Measurements from ENCODE around the gene PKNOX2.

The PKNOX2 gene

DNA sequence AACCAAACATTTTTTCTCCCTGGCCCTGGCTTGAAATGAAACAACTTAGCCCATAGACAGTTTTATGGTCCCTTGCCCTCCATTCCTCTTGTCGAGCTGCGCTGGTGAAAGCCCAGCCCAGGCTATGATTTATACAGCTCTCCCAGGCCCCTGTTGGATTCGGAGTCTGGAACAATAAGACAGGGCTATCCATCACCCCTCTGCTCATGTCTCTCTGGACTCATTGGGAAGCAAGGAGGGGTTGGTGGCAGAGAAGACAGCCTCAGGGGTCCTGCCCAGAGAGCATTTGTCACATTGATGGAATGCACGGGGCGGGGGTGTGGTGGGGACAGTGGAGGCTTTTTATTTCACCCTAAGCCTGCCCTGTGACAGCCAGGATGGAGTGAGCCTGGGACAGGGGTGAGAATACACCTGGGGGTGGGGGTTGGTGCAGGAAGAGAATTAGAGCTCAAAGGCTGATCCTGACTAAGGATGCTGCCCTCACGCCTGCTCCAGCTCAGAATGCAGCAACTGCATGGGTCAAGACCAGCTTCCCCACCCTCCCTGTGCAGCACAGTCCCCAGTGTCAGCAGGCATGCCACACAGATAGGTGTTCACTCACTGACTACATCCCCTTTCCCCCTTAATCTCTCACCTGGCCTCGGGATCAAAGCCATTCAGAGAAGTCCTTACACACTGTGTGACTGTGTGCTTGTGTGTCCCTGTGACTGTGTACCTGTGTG is 10.0 kb upstream of the PKNOX2 start:
- in situ Hi-C loops (cut with HindIII; ENCODE audit: low sequenced_read_pairs) = no loop called here

DNA sequence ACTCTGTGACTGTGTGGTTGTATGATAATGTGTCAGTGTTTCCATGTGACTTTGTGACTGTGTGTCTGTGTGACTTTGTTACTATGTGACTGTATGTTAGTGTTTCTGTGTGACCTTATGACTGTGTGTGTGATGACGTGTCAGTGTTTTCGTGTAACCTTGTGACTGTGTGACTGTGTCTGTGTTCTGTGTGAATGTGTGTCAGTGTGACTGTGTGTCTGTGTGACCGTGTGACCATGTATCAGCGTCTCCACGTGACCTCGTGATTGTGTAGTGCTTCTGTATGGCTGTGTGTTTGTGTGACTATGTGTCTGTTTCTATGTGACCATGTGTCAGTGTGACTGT is 9.5 kb upstream of the PKNOX2 start:
- in situ Hi-C loops (cut with HindIII; ENCODE audit: low sequenced_read_pairs) = no loop called here

- in situ Hi-C loops (cut with HindIII; ENCODE audit: low sequenced_read_pairs) = no loop called here
Observed at GRCh38 chr11:125155767-125156166, 8.8 kb upstream of the PKNOX2 start.

- in situ Hi-C loops (cut with HindIII; ENCODE audit: low sequenced_read_pairs) = no loop called here
Observed at GRCh38 chr11:125156346-125157117, 8.0 kb upstream of the PKNOX2 start.

DNA sequence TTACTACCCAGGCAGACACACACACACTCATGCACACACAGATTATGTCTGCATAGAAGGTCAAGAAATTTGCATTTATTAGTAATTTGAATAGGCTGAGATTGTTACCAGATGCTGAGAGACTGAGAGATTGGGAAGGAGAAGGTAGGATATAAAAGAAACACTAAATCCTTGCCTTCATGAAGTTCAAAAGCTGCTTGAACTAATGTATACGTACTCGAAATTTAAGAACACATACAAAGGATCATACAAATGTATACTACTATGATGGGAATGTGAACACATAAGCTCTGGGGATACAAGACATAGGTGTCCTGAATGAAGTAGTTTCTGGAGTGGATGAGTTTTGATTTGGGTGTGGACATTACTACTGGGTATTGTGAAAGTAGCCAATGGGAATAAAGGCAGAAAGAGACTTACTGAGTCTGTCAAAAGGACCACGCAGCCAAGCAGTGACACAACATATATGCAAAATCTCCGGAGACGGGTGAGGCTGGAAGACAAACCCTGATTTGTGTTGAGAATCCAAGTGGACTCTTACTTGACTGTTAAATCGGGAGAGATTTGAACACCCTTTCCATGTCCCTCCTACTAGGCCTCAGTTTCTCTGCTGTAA is 7.3 kb upstream of the PKNOX2 start:
- in situ Hi-C loops (cut with HindIII; ENCODE audit: low sequenced_read_pairs) = no loop called here

DNA sequence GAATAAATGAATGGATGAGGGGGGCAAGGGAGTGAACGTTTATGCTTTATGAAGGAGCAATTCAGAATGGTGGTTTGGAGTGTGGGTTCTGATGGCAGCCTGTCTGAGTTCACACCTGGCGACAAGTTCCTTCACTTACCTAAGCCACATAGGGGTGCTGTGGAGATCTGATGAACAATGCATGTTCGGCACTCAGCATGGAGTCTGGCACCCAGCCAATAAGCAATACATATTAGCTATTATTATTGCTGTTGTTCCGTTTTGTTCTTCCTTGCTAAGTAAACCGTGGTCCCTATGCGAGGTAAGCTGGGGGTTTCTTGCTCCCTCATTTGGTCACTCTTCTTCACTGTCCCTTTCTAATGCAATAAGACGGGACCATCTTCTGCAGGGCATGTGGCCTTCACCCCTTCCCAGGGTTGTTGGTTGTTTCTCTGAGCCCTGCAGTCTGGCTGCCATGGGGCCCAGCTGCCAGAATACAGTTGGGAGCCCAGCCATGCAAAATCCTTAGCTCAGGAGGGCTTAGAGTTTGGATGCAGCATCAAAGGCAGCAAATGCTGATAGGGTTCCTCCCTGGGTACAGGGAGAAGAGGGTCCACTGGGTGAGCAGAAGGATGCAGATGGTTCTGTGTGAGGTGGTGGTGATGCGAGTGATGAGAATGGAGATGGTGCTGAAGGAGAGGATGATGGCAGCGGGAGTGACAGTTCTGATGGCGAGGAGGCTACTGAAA is 6.4 kb upstream of the PKNOX2 start:
- in situ Hi-C loops (cut with HindIII; ENCODE audit: low sequenced_read_pairs) = no loop called here

DNA sequence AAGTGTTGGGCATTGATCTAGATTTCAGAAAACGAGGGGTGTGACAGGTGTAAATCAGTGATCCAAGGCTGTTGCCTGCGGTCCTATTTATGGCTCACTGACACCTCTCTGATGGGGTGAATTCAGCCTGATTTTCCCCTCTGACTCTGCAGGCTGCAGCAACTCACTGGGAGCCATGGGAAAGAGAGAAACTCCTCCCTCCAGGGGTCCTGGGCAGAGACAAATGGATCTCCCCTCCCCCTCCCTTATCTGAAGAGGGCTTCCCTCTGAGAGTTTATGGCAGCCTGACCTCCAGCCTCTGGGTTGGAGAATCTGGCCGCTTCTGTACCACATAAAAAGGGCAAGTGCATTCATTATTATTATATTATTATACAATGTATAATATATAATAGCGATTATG is 1.8 kb upstream of the PKNOX2 start:
- in situ Hi-C loops (cut with HindIII; ENCODE audit: low sequenced_read_pairs) = no loop called here

- in situ Hi-C loops (cut with HindIII; ENCODE audit: low sequenced_read_pairs) = no loop called here
Observed at GRCh38 chr11:125163431-125164063, 1.0 kb upstream of the PKNOX2 start.

DNA sequence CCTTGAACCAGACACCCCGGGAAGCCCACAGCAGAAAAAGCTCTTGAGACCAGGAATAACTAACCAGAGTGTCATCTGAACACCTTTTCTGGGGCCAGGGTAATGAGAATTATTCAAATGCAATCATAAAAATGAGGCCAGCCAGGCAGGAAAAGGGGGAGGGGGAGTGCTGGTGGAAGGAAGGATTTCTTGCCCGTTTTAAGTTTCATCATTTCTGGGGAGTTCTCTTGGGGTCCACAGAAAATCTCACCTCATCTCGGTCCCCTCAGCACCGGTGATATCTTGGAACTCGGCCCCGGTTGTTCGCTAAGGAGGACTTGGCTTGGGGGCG is 495 bp upstream of the PKNOX2 start:
- in situ Hi-C loops (cut with HindIII; ENCODE audit: low sequenced_read_pairs) = no loop called here

DNA sequence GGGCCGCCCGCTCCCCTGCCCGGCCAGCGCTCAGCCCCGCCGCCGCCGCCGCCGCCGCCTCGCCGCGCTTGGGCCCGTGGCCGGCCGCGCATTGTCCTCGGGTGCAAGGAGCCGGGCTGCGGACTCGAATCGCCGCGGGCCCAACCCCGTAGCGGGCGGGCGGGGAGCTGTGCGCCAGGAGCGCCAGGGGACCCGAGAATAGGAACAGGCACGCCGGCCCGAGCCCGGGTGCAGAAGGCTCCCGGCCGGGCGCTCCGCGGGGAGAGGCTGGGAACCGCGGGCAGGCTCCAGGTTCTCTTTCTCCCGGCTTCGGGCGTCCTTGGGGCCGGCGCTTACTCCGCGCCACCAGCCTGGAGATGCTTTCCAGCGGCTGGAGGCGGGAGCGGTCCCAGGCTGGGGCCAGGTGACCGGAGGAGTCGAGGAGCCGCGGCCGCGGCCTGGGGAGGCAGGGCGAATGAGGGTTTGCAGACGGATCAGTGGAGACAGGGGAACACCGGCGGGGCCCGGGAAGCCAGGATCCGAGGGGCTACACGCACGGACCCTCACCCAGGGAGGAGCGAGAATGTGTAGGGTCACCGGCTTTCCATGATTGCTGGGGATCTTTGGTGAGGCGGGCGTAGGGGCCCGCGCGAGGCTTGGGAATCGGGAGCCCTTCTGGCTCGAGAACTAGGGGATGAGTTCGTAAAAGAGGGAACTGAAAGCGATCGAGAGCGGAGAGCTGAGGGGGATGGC is 726 bp downstream of the PKNOX2 start:
- in situ Hi-C loops (cut with HindIII; ENCODE audit: low sequenced_read_pairs) = loop anchor here (5.0 kb wide), 1 partner anchor 102 kb away; no protein-coding TSS in a partner anchor

- in situ Hi-C loops (cut with HindIII; ENCODE audit: low sequenced_read_pairs) = loop anchor here (5.0 kb wide), 1 partner anchor 101 kb away; no protein-coding TSS in a partner anchor
Observed at GRCh38 chr11:125165843-125166763, 1.6 kb downstream of the PKNOX2 start.

DNA sequence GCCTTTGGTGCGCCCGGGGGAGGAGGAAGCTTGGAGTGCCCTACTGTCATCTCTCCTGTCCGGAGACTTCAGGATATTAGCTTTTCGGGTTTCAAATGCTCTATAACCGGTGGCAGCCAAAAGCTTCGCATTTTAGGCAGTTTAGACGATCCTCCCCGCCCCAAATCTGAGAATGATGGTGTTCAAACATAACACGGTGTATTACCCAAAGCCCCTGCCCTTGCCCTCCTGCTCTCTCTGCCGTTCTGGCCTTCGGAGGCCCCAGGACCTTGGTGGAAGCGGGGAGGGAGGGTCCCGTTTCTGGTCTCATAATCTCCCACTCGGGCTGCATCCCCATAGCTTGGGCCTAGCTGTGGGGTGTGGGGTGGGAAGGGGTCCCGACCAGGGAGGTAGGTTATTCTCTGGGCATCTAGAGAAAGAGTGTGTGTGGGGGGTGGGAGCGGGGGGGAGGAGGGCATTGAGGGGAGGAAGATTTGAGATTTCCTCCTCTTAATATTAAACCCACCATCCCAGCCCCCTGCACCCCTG is 2.3 kb downstream of the PKNOX2 start:
- in situ Hi-C loops (cut with HindIII; ENCODE audit: low sequenced_read_pairs) = loop anchor here (5.0 kb wide), 1 partner anchor 100 kb away; no protein-coding TSS in a partner anchor

- in situ Hi-C loops (cut with HindIII; ENCODE audit: low sequenced_read_pairs) = loop anchor here (5.0 kb wide), 1 partner anchor 100 kb away; no protein-coding TSS in a partner anchor
Observed at GRCh38 chr11:125167292-125167953, 2.9 kb downstream of the PKNOX2 start.

DNA sequence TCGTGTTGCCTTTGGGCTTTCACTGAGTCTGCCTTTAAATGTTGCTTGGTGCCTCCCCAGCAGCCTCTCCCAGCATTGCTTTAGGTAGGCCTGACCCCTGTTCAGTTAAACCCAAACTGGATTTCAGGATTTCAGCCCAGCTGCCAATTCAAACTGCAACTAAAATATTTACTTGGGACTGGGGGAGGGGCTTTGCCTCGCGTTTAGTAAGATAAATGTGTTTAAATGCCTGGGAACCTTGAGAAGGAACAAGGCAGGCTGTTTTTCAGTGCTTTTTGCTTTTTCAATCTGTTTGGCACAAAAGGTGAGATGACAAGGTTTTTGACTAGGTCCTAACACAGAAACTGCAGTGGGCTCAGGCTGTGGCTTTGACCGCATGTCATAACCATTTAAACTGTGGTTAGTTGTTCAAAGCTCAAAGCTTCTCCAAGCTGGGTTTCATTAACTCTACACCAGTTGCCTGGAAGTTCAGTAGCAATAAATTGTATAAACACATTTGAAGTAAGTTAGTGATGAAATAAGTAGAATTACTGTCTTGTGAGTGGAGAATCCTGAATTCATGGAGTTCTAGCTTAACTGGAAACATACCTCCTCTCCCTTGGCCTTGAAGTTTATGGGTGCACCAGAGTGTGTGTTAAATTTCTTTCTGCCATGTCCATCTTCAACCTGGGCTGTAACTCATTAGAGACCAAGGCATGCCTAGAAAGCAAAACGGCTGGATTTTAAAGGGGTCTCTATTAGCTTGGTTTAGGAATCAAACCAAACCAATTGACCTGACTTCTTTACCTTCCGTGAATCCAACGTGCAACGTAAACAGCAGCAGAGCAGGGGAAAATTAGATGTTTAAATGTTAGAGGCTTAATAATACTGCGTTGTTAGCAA is 3.6 kb downstream of the PKNOX2 start:
- in situ Hi-C loops (cut with HindIII; ENCODE audit: low sequenced_read_pairs) = loop anchor here (5.0 kb wide), 1 partner anchor 99 kb away; no protein-coding TSS in a partner anchor

- in situ Hi-C loops (cut with HindIII; ENCODE audit: low sequenced_read_pairs) = loop anchor here (5.0 kb wide), 1 partner anchor 98 kb away; no protein-coding TSS in a partner anchor
Observed at GRCh38 chr11:125168918-125169456, 4.4 kb downstream of the PKNOX2 start.

GRCh38 chr11:125170001-125170509 is 5.5 kb downstream of the PKNOX2 start:
- in situ Hi-C loops (cut with HindIII; ENCODE audit: low sequenced_read_pairs) = no loop called here
